B cell (primary cell): ENCODE results near the gene MFAP5. TPM values are rescaled to one million over a fixed set of nuclear protein-coding genes. Genes with fewer than 3 reads are reported as not detected.

ENCODE experiments used
- ATAC-seq: fragments of 200-7000 bp; cut with Tn5 transposase; one replicate; pipeline ENCODE4 v1.10.0; 2021; ENCODE audit warnings: low read depth, mild to moderate bottlenecking, moderate number of reproducible peaks, moderate library complexity
- CTCF ChIA-PET: fragments of 350-600 bp; sonication (Branson Sonifier 250); formaldehyde crosslinking; loops from one replicate; lab custom pipeline; 2021; ENCODE audit warnings: antibody characterized with exemption, inconsistent platforms; lab: Charles Lee
- POLR2A ChIA-PET: fragments of 350-600 bp; sonication (Branson Sonifier 250); formaldehyde crosslinking; loops from one replicate; lab custom pipeline; 2021; ENCODE audit warnings: antibody characterized with exemption; lab: Charles Lee
- DNase-seq: peaks from one replicate; pipeline ENCODE4 v3.0.0; 2013
- H2AFZ ChIP-seq: 2 replicates; pipeline ENCODE4 v1.6.1; 2012; ENCODE audit warnings: mild to moderate bottlenecking, low read depth, low read length; ENCODE audit not compliant: insufficient read depth, poor library complexity, severe bottlenecking
- H3K27ac ChIP-seq, 2 donors: 1 replicate in 1 of 2; 2 replicates in 1 of 2; pipeline ENCODE4 v1.5.1; 2012 to 2013; ENCODE audit warnings: low read length in 2 of 2, mild to moderate bottlenecking in 2 of 2, moderate library complexity in 1 of 2
- H3K27me3 ChIP-seq, 4 experiments: fragments of 200-600 bp in 1 of 4; sonication (generic) in 1 of 4; replicated peaks in 1 of 4; 1 replicate in 2 of 4; 2 replicates in 2 of 4; pipeline versions ENCODE4 v1.6.1 to v1.7.0; 2013 to 2016; ENCODE audit warnings: low read length in 3 of 4, mild to moderate bottlenecking in 2 of 4, mixed read lengths in 1 of 4, moderate library complexity in 1 of 4; ENCODE audit not compliant: insufficient read depth in 4 of 4, control insufficient read depth in 3 of 4; ENCODE audit errors: control extremely low read depth in 1 of 4
- H3K36me3 ChIP-seq, 2 experiments: replicated peaks in 1 of 2; 1 replicate in 1 of 2; 2 replicates in 1 of 2; pipeline versions ENCODE4 v1.6.1 to v1.7.1; 2013; ENCODE audit warnings: low read length in 1 of 2; ENCODE audit not compliant: insufficient read depth in 2 of 2, control insufficient read depth in 1 of 2; ENCODE audit errors: control extremely low read depth in 1 of 2, extremely low read depth in 1 of 2
- H3K4me1 ChIP-seq, 2 donors: fragments of 200-600 bp in 1 of 2; sonication (generic) in 1 of 2; 1 replicate in 1 of 2; 2 replicates in 1 of 2; pipeline versions ENCODE4 v1.5.1 to v1.6.1; 2013 to 2017; ENCODE audit warnings: low read length in 2 of 2; ENCODE audit not compliant: control insufficient read depth in 2 of 2, insufficient read depth in 2 of 2
- H3K4me2 ChIP-seq: replicated peaks from 2 replicates; pipeline ENCODE3; 2012; ENCODE audit warnings: mild to moderate bottlenecking, low read depth, low read length; ENCODE audit not compliant: poor library complexity, severe bottlenecking
- H3K4me3 ChIP-seq, 5 experiments: fragments of 200-600 bp in 1 of 5; sonication (generic) in 1 of 5; 1 replicate in 3 of 5; 2 replicates in 2 of 5; pipeline versions ENCODE4 v1.5.1 to v1.7.0; 2011 to 2016; ENCODE audit warnings: low read length in 4 of 5, mild to moderate bottlenecking in 4 of 5, low read depth in 2 of 5, control low read depth in 1 of 5, moderate library complexity in 1 of 5; ENCODE audit not compliant: insufficient read depth in 1 of 5; ENCODE audit errors: control extremely low read depth in 1 of 5, extremely low read depth in 1 of 5
- H3K79me2 ChIP-seq: fragments of 200-600 bp; sonication (generic); one replicate; pipeline ENCODE4 v1.6.0; 2016; ENCODE audit warnings: low read length; ENCODE audit not compliant: control insufficient read depth, insufficient read depth
- H3K9ac ChIP-seq: fragments of 200-600 bp; sonication (generic); 2 replicates; pipeline ENCODE4 v1.6.1; 2017; ENCODE audit warnings: mild to moderate bottlenecking, low read length, moderate library complexity
- H3K9me3 ChIP-seq, 3 donors: one replicate each; pipeline versions ENCODE4 v1.6.1 to v1.7.1; 2013; ENCODE audit warnings: low read length in 2 of 3; ENCODE audit not compliant: control insufficient read depth in 2 of 3, insufficient read depth in 1 of 3; ENCODE audit errors: control extremely low read depth in 1 of 3
- H4K20me1 ChIP-seq: 2 replicates; pipeline ENCODE4 v1.6.0; 2012; ENCODE audit warnings: mild to moderate bottlenecking, low read length; ENCODE audit not compliant: insufficient read depth, control insufficient read depth, poor library complexity, severe bottlenecking
- H3K27ac Mint-ChIP-seq: one replicate; pipeline ENCODE4 v1.8.0; 2021; ENCODE audit warnings: mixed read lengths
- H3K27me3 Mint-ChIP-seq: one replicate; pipeline ENCODE4 v1.8.0; 2021; ENCODE audit warnings: mixed read lengths
- H3K4me1 Mint-ChIP-seq: one replicate; pipeline ENCODE4 v1.8.0; 2021; ENCODE audit warnings: mixed read lengths
- H3K4me3 Mint-ChIP-seq: one replicate; pipeline ENCODE4 v1.8.0; 2021; ENCODE audit warnings: mixed read lengths
- H3K9me3 Mint-ChIP-seq: one replicate; pipeline ENCODE4 v1.8.0; 2022; ENCODE audit warnings: mixed read lengths; ENCODE audit not compliant: insufficient read depth
- EZH2 ChIP-seq: IDR thresholded peaks from 2 replicates; pipeline ENCODE4 v1.6.1; 2012; ENCODE audit warnings: borderline replicate concordance, low read depth, mild to moderate bottlenecking, moderate library complexity, low read length; ENCODE audit not compliant: insufficient read depth, poor library complexity, severe bottlenecking
- WGBS: methylation state at CpG from one replicate; pipeline ENCODE4 v1.1.5; 2013; ENCODE audit warnings: missing lambda C conversion rate; ENCODE audit not compliant: insufficient coverage; 5-methylcytosine and 5-hydroxymethylcytosine counted together
- intact Hi-C: fragments of 100-400 bp; cut with micrococcal nuclease; formaldehyde crosslinking; loops from one replicate; pipeline ENCODE4 v1.10.0; 2022
- polyA plus RNA-seq: library from polyadenylated mRNA; depleted of rRNA; stranded (reverse); fragments of >200 nt; gene quantifications from 2 replicates; pipeline ENCODE4 v1.2.3, GENCODE V29; 2012
- total RNA-seq, 2 donors: library from RNA; stranded (reverse); fragments of 120-200 nt in 1 of 2; gene quantifications; 1 replicate in 1 of 2; 2 replicates in 1 of 2; pipeline versions ENCODE4 v1.2.3 to v1.2.4, GENCODE V29; 2013 to 2022
- TF ChIP-seq, protein P1 (sequence below): fragments of 200-600 bp; IDR thresholded peaks from one replicate; pipeline ENCODE4 v1.8.0; 2022; ENCODE audit warnings: antibody characterized with exemption, mild to moderate bottlenecking

The MFAP5 gene
- total and polyA plus RNA-seq, 2 donors (not counting 1 experiment from before 2014, with no cell fraction given) = 0.31 to 0.94 TPM

- Histone ChIP-seq H3K9me3 (no peaks in the 10 kb centered on the region), H3K36me3 (no peaks in the 10 kb centered on the region), H3K4me2 (no peak overlapping the region), H3K27ac (no peak overlapping the region), H3K27me3 (no peaks in the 10 kb centered on the region), H4K20me1 (no peaks in the 10 kb centered on the region), H3K79me2 (no peaks in the 10 kb centered on the region), H3K9ac (no peak overlapping the region), H3K4me1 (peaks cover 6 to 11% of the 10 kb centered on the region in 2 donors), H2AFZ (no peak overlapping the region), H3K4me3 (no peak overlapping the region)
- WGBS = 96% methylated on average over 5 of the region's 5 CpGs
- intact Hi-C loops = no loop called here
- ChIA-PET CTCF (interaction anchor here (0.6 to 1.2 kb wide), 2 partner anchors 12 to 385 kb away, joined by 3 read pairs; no protein-coding TSS in a partner anchor), POLR2A (no interaction called here)
- TF ChIP-seq, protein P1, sequence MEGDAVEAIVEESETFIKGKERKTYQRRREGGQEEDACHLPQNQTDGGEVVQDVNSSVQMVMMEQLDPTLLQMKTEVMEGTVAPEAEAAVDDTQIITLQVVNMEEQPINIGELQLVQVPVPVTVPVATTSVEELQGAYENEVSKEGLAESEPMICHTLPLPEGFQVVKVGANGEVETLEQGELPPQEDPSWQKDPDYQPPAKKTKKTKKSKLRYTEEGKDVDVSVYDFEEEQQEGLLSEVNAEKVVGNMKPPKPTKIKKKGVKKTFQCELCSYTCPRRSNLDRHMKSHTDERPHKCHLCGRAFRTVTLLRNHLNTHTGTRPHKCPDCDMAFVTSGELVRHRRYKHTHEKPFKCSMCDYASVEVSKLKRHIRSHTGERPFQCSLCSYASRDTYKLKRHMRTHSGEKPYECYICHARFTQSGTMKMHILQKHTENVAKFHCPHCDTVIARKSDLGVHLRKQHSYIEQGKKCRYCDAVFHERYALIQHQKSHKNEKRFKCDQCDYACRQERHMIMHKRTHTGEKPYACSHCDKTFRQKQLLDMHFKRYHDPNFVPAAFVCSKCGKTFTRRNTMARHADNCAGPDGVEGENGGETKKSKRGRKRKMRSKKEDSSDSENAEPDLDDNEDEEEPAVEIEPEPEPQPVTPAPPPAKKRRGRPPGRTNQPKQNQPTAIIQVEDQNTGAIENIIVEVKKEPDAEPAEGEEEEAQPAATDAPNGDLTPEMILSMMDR = no peak
- TF ChIP-seq EZH2 = no peak
- no peak for ATAC-seq
- Mint-ChIP-seq H3K9me3 (no peaks in the 10 kb centered on the region), H3K4me1 (peaks cover 12% of the 10 kb centered on the region), H3K27ac (no peak overlapping the region), H3K27me3 (no peaks in the 10 kb centered on the region), H3K4me3 (no peak overlapping the region)
- no peak for DNase-seq
Observed at GRCh38 chr12:8664228-8664913, 1.7 kb upstream of the MFAP5 start.

DNA sequence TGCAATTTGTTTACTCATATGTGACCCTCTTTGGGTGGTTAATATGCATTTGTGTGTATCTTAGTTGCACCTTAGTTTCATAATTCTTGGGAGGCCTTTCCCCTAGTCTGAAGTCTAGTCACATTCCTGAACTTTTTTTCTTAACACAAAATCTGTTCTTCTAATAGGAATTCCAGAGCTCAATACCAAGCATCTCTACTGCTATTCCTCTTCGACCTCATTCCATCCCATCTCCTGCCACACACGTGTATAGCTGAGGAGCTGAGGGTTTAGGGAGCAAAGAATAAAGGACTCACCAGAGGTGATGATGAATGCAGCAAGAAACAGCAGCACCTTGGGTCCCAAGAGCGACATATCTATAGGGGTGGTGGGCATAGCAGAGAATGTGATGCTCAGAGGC, 875 bp downstream of the MFAP5 start:
- H3K27me3 ChIP-seq = no peaks in the 10 kb centered on the region
- H3K9ac ChIP-seq = no peak overlapping the region
- no peak overlapping the region for H3K4me2 ChIP-seq
- Mint-ChIP-seq H3K9me3 (no peaks in the 10 kb centered on the region), H3K4me1 (no peaks in the 10 kb centered on the region), H3K4me3 (no peak overlapping the region), H3K27me3 (no peaks in the 10 kb centered on the region), H3K27ac (no peak overlapping the region)
- intact Hi-C loops = no loop called here
- POLR2A ChIA-PET = no interaction called here
- H3K27ac ChIP-seq = no peak overlapping the region
- TF ChIP-seq, protein P1 = no peak
- TF ChIP-seq EZH2 = no peak
- no peaks in the 10 kb centered on the region for H4K20me1 ChIP-seq
- H3K9me3 ChIP-seq = peaks cover 0 to 4% (median 0%) of the 10 kb centered on the region in 3 donors
- CTCF ChIA-PET = no interaction called here
- DNase-seq (no peak), ATAC-seq (no peak)
- WGBS = 100% methylated on average over 1 of the region's 3 CpGs
- no peaks in the 10 kb centered on the region for H3K36me3 ChIP-seq
- H3K79me2 ChIP-seq = no peaks in the 10 kb centered on the region
- H2AFZ ChIP-seq = no peak overlapping the region
- no peaks in the 10 kb centered on the region for H3K4me1 ChIP-seq
- H3K4me3 ChIP-seq = no peak overlapping the region
